Iris pigment epithelial cell (primary cell): ENCODE data around the gene NOL9.
"Not testable (repeated sequence)": the region's sequence is repeated elsewhere in the genome, so short reads cannot be mapped to it uniquely, and the experiment has no call there.

Experiments
- DNase-seq: peaks from one replicate; pipeline ENCODE4 v3.0.0-alpha.2; 2011; ENCODE audit warnings: low read depth

The NOL9 gene

GRCh38 chr1:6554031-6554906 lies at the start of gene NOL9:
TSS of gene NOL9 (minus strand) at chr1:6554513. CDS start at chr1:6554502, 11 bp downstream.
- DNase-seq, result peak; percentile 85

GRCh38 chr1:6603238-6603914 lies 49.1 kb upstream of the NOL9 start:
- peak; percentile 85 for DNase-seq

GRCh38 chr1:6602669-6603237 lies 48.4 kb upstream of the NOL9 start, which contains the start of gene KLHL21:
TSS of gene KLHL21 (minus strand) at chr1:6602869. CDS start at chr1:6602817, 52 bp downstream.
- DNase-seq, result peak; percentile 88

- DNase-seq, result peak; percentile 77
These were observed 47.8 kb upstream of the NOL9 start for GRCh38 chr1:6601923-6602668.

GRCh38 chr1:6601049-6601922 lies 47.0 kb upstream of the NOL9 start:
- peak; percentile 97 for DNase-seq

- peak; percentile 52 for DNase-seq
These were observed 46.2 kb upstream of the NOL9 start for GRCh38 chr1:6600410-6601048.

- not testable (repeated sequence) for DNase-seq
These were observed 45.7 kb upstream of the NOL9 start for GRCh38 chr1:6599991-6600390.

- DNase-seq, result no peak
These were observed 45.0 kb upstream of the NOL9 start for GRCh38 chr1:6599141-6599975.

- DNase-seq, result no peak
These were observed 43.4 kb upstream of the NOL9 start for GRCh38 chr1:6597777-6598131.

GRCh38 chr1:6596886-6597776 lies 42.8 kb upstream of the NOL9 start:
- DNase-seq, result no peak

GRCh38 chr1:6596351-6596750 lies 42.0 kb upstream of the NOL9 start:
- DNase-seq, result no peak

- no peak for DNase-seq
These were observed 40.8 kb upstream of the NOL9 start for GRCh38 chr1:6594977-6595740.

GRCh38 chr1:6593810-6594209 lies 39.5 kb upstream of the NOL9 start:
- no peak for DNase-seq

GRCh38 chr1:6592865-6593593 lies 38.7 kb upstream of the NOL9 start:
- DNase-seq, result no peak

GRCh38 chr1:6592441-6592840 lies 38.1 kb upstream of the NOL9 start:
- DNase-seq, result no peak

- no peak for DNase-seq
These were observed 37.3 kb upstream of the NOL9 start for GRCh38 chr1:6591644-6592043.

GRCh38 chr1:6591222-6591621 lies 36.9 kb upstream of the NOL9 start:
- no peak for DNase-seq
